Measurements from ENCODE around the gene CYP21A2.
"Not testable (repeated sequence)": the region's sequence is repeated elsewhere in the genome, so short reads cannot be mapped to it uniquely, and the experiment has no call there.

GRCh38 chr6:32014547-32014946 lies 23.7 kb upstream of the CYP21A2 start, which contains the start of gene C4B:
- not testable (repeated sequence) for TF ChIP-seq CTCF (conservative IDR thresholded peaks at IDR 0.05); EZH2 (IDR thresholded peaks at IDR 0.05; ENCODE audit: low read depth)

Data from PC-9 (cell line).